Calu3 (cell line): Measurements from ENCODE around the gene NECTIN1. TPM values are rescaled to one million over a fixed set of nuclear protein-coding genes. Genes with fewer than 3 reads are reported as not detected.

Experiments used
- BruUV-seq: library from RNA; stranded (reverse); fragments of 400-500 nt; replicated peaks from 2 replicates; lab custom pipeline; 2021; lab: Mats Ljungman, UMichigan
- CTCF ChIA-PET: fragments of 300-600 bp; sonication (Branson Sonifier 250); formaldehyde crosslinking; loops from one replicate; lab custom pipeline; 2022; ENCODE audit warnings: antibody characterized with exemption; lab: Charles Lee
- DNase-seq: peaks from one replicate; pipeline ENCODE4 v3.0.0; 2022
- H3K27ac Mint-ChIP-seq: one replicate; pipeline ENCODE4 v1.8.0; 2022; ENCODE audit warnings: mixed read lengths; ENCODE audit not compliant: unreplicated experiment
- H3K27me3 Mint-ChIP-seq: one replicate; pipeline ENCODE4 v1.8.0; 2022; ENCODE audit warnings: mixed read lengths; ENCODE audit not compliant: unreplicated experiment
- H3K36me3 Mint-ChIP-seq: one replicate; pipeline ENCODE4 v1.8.0; 2022; ENCODE audit warnings: mild to moderate bottlenecking, moderate library complexity, mixed read lengths; ENCODE audit not compliant: insufficient read depth, unreplicated experiment
- H3K4me1 Mint-ChIP-seq: one replicate; pipeline ENCODE4 v1.8.0; 2022; ENCODE audit warnings: mild to moderate bottlenecking, low read depth, mixed read lengths; ENCODE audit not compliant: unreplicated experiment
- H3K4me3 Mint-ChIP-seq: one replicate; pipeline ENCODE4 v1.8.0; 2022; ENCODE audit warnings: mild to moderate bottlenecking, low read depth, moderate library complexity, mixed read lengths; ENCODE audit not compliant: unreplicated experiment
- H3K9me3 Mint-ChIP-seq: one replicate; pipeline ENCODE4 v1.8.0; 2022; ENCODE audit warnings: low read depth, mixed read lengths; ENCODE audit not compliant: unreplicated experiment
- intact Hi-C: fragments of 100-400 bp; cut with micrococcal nuclease; formaldehyde crosslinking; loops from one replicate; pipeline ENCODE4 v1.10.0; 2022; ENCODE audit not compliant: unreplicated experiment
- total RNA-seq: library from RNA; stranded (reverse); gene quantifications from 2 replicates; pipeline ENCODE4 v1.2.3, GENCODE V29; 2022
- TF ChIP-seq, protein P1 (sequence below): fragments of 200-600 bp; IDR thresholded peaks from one replicate; pipeline ENCODE4 v1.8.0; 2022; ENCODE audit warnings: antibody characterized with exemption; ENCODE audit not compliant: unreplicated experiment

Gene NECTIN1
- total RNA-seq, 1 experiment from 2014 or later, result 22.1 TPM

DNA sequence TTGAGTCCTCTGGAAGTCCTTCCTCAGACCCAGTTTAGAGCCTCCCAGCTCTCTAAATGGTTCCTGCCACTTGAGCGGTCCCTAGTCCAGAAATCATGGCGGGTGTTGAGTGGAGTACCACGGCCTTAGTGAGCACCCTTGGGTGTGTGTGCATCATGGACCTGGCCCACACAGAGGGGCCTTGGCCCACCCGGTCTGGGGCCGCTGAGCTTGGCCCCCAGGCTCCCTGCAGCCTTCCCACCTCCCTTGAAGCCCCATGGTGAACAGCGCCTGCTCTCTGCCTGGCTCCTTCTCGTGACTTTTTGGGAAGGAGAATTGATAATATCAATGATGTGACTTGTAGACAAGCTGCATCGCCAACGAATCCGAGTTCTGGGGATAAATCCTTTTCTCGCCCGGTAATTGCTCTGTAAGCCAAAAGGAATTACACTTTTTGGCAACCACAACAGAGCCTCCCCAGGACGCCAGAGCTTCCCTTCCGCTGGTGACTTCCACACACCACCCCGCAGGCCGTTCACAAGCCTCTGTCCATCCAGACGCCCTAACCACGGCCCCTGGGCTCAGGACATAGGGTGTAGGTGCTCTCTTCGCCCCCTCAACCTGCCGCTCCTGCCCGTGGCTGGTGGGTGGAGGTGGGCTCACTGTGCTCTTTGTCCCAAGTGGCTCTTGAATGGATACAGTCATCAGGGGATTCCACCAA, 93.8 kb downstream of the NECTIN1 start:
- Mint-ChIP-seq H3K9me3 (no peaks in the 10 kb centered on the region), H3K27ac (no peak overlapping the region), H3K36me3 (no peaks in the 10 kb centered on the region), H3K4me1 (no peaks in the 10 kb centered on the region), H3K4me3 (no peak overlapping the region), H3K27me3 (no peaks in the 10 kb centered on the region)
- TF ChIP-seq, protein P1, sequence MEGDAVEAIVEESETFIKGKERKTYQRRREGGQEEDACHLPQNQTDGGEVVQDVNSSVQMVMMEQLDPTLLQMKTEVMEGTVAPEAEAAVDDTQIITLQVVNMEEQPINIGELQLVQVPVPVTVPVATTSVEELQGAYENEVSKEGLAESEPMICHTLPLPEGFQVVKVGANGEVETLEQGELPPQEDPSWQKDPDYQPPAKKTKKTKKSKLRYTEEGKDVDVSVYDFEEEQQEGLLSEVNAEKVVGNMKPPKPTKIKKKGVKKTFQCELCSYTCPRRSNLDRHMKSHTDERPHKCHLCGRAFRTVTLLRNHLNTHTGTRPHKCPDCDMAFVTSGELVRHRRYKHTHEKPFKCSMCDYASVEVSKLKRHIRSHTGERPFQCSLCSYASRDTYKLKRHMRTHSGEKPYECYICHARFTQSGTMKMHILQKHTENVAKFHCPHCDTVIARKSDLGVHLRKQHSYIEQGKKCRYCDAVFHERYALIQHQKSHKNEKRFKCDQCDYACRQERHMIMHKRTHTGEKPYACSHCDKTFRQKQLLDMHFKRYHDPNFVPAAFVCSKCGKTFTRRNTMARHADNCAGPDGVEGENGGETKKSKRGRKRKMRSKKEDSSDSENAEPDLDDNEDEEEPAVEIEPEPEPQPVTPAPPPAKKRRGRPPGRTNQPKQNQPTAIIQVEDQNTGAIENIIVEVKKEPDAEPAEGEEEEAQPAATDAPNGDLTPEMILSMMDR, result no peak
- no TSS peak for BruUV-seq
- CTCF ChIA-PET, result no interaction called here
- intact Hi-C loops, result no loop called here
- DNase-seq, result no peak

DNA sequence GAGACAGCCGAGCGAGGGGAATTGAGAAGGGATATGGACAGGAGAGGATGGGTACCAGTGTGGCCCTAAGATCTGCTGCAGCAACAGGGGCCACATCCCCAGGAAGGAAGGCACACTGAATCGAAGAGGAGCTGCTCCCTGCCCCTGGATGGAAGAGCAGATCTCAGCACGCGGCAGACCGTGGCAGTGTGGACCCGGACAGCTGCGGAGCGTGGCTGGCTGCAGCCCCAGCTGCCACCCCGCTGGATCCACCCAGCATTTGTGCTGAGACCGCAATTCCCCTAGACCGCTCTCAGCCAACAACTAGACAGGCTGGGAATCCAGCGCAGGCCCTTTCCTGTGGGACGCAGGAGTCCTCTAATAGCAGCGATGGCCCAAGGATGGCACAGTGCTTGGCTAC, 94.7 kb downstream of the NECTIN1 start:
- no peaks in the 10 kb centered on the region for H3K4me1 Mint-ChIP-seq
- CTCF ChIA-PET, result no interaction called here
- no peaks in the 10 kb centered on the region for H3K36me3 Mint-ChIP-seq
- no peak for DNase-seq
- H3K27me3 Mint-ChIP-seq, result no peaks in the 10 kb centered on the region
- H3K9me3 Mint-ChIP-seq, result no peaks in the 10 kb centered on the region
- no TSS peak for BruUV-seq
- TF ChIP-seq, protein P1, result no peak
- intact Hi-C loops, result no loop called here
- H3K27ac Mint-ChIP-seq, result no peak overlapping the region
- H3K4me3 Mint-ChIP-seq, result no peak overlapping the region

DNA sequence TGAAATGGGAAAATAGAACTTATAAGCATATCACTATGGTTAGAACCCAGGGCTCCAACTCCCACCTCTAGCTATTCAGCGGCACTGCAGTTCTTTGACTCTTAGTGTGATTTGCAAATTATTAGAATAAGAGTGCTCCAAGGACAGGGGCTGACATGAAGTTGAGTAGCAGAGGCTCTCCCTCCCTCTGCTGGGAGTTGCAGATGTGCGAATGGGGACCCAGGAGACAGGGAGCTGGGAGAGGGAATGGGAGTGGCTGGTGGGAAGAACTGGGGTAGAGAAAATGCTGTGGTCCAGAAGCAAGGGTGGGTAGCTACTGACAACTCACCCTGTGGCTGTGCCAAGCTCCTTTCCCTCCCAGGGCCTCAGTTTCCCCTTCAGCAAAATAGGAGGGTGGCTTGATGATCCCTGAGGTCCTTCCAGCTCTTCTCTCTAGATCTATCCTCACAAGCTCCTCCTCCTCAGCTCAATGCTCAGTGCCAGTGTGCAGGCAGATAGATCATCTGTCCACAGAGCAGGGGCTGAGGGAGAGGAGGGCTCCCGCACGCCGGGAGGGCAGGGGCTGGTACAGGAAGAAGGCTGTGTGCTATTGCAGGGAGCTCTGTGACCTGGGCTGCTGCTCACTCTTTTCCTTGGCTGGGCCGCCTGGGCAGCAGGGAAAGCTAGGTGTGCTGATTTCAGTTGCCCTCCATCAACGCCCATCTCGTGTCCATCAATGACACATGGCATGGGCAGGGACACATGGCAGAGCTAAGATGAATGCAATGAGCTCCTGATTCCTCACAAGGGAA, 99.0 kb downstream of the NECTIN1 start:
- intact Hi-C loops, result no loop called here
- Mint-ChIP-seq H3K27me3 (peaks cover 13% of the 10 kb centered on the region), H3K4me1 (no peaks in the 10 kb centered on the region), H3K9me3 (no peaks in the 10 kb centered on the region), H3K36me3 (no peaks in the 10 kb centered on the region), H3K4me3 (no peak overlapping the region), H3K27ac (no peak overlapping the region)
- no TSS peak for BruUV-seq
- CTCF ChIA-PET, result interaction anchor here (0.6 to 1.1 kb wide), 2 partner anchors 12 to 522 kb away, joined by 3 read pairs; no protein-coding TSS in a partner anchor
- TF ChIP-seq, protein P1, result no peak
- no peak for DNase-seq

DNA sequence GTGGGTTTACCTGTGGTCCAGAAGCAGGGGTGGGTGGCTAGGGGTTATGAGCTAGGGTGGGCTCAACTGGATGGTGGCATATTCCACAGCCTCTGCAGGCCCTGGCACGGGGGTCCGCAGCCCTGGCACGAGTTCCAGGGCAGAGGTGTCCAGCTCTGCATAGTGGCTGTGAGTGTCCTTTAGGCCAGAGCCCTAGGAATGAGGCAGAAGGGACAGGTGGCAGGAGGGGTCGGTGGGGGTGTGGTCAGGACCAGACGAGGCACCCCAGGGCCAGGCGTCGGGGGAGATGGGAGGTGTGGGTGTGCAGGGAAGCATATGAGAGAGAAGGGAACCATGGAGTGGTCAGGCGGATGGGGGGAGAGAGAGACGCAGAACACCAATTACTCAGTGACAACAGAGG, 99.9 kb downstream of the NECTIN1 start:
- Mint-ChIP-seq H3K9me3 (no peaks in the 10 kb centered on the region), H3K4me1 (no peaks in the 10 kb centered on the region), H3K27ac (no peak overlapping the region), H3K36me3 (no peaks in the 10 kb centered on the region), H3K4me3 (no peak overlapping the region), H3K27me3 (peaks cover 13% of the 10 kb centered on the region)
- no peak for DNase-seq
- BruUV-seq, result no TSS peak
- intact Hi-C loops, result no loop called here
- CTCF ChIA-PET, result interaction anchor here (0.6 to 1.1 kb wide), 2 partner anchors 13 to 523 kb away, joined by 3 read pairs; no protein-coding TSS in a partner anchor
- TF ChIP-seq, protein P1, result no peak
